GM21447 (cell line): ENCODE measurements around the gene CTCFL.
"Not testable (repeated sequence)": the region's sequence is repeated elsewhere in the genome, so short reads cannot be mapped to it uniquely, and the experiment has no call there.

Experiments used
- ATAC-seq: cut with Tn5 transposase; IDR thresholded peaks from one replicate; pipeline ENCODE4 v1.9.1; 2021; ENCODE audit not compliant: unreplicated experiment

CTCFL gene

DNA sequence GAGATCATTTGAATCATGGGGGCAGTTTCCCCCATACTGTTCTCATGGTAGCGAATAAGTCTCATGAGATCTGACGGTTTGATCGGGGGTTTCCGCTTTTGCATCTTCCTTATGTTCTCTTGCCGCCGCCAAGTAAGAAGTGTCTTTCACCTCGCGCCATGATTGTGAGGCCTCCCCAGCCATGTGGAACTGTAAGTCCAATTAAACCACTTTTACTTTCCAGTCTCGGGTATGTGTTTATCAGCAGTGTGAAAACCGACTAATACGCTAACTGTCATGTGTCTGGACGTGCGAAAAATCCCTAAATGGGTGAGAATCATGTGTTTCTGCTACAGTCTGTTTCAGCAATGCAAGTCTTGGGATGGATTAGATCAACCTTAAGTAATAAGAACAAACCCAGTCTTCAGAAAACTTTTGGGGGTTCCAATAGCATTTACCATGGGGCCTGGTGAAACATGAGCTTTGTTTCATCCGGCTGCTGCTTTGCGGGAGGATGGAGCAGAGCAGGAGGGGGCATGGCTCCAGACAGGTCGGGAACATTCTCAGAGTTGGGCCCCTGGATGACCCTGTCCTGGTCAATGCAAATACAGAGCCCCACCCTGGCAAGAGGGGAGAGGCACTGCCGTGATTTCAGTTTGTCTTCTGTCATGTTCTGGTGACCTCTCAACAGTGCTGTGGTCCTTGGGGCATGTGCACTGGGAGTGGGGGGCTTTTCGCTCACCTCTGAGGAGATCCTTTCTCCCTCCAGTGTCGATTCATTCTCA, 41.5 kb downstream of the CTCFL start:
- ATAC-seq = no peak

GRCh38 chr20:57482796-57483195, 42.1 kb downstream of the CTCFL start:
- ATAC-seq = no peak

- ATAC-seq = no peak
Observed at GRCh38 chr20:57482148-57482547, 42.8 kb downstream of the CTCFL start.

DNA sequence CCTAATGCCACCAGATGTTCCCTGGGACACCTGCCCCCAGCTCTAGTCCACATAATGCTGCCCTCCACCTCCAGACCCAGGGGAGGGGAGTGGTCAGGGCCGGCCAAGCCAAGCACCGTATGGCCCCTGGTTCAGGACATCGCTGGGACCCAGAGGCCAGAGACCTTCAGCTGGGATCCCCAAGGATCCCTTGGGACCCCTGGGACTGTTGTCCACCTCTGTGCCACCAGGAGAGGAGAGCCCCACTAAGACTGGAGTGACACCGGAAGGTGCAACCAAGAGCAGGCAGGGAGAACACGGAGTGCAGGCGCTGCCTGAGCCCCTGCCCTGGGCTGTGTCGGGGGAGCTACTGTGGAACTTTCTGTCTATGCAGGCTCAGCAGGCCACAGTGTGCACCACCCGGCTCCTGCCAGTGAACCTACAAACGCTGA, 43.6 kb downstream of the CTCFL start:
- ATAC-seq = peak; percentile 23

DNA sequence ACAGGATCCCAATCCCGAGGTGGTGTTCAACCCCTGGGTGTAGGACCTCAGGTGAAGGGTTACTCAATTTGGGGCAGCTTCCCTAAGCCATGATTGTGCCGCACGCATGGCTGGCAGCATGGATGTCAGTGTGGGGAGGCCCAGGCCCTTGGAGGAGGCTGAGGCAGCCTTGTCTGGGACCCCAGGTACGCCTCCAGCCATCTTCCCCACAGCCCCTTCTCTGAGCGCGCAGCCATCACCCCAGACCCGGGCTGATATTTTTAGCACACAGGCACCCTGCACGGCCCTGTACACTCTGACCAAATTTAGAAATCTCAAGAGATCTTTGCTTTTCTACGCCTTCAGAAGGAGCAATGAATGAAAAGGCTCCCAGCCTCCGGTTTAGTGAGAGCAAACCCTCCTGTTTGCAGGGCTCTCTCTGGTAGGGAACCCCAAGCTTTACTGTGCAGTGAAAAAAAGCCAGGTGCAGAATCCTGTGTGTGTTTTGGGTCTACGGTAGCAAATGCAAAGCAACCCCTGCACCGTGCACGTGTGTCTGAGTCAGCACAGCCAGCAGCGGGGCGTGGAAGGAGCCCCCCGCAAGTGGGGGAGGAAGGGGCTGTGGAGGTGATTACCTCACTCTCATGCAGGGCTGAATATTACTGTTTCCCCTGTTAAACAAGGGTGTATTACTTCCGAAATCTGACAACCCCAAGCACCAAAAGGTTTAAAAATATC, 44.3 kb downstream of the CTCFL start:
- peak; percentile 64 for ATAC-seq

DNA sequence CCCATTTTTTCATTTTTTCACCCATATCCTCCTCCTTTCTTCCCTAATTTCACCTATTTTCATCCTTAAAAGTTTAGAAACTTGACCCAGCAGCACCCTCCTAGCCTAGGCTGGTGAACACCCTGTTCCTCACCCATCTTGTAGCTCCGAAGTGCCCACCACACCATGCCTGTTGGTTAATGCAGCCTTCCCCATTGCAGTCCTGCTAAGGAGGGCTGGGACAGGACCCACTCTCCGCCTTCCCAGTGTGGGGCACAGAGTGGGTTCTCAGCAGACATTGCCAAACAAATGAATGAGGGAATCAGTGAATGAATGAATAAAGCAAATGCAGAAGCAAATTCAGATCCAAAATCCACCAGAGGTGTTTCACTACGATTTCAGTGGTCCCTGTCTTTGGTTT, 45.7 kb downstream of the CTCFL start:
- ATAC-seq = no peak

DNA sequence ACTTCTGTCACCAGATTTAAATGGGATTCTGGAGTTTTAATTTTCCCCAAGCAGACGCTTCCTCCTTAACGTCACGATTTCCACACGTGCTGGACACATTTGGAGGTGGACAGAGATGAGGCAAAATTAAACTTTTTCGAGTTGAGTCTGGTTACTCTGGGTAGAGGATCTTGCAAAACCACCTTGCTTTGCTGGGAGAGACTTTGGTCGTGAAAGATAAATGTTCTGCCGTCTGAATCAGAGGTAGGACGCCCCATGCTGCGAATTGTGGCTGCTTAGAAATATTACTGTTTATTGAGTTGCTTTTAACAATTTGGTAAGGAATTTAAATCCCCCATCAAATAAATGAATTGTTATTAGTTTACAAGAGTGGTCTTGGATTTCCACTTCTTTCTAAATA, 46.8 kb downstream of the CTCFL start:
- ATAC-seq = no peak

GRCh38 chr20:57476641-57477461, 48.1 kb downstream of the CTCFL start:
- ATAC-seq = no peak

GRCh38 chr20:57476084-57476526, 48.8 kb downstream of the CTCFL start:
- ATAC-seq = peak; percentile 38

DNA sequence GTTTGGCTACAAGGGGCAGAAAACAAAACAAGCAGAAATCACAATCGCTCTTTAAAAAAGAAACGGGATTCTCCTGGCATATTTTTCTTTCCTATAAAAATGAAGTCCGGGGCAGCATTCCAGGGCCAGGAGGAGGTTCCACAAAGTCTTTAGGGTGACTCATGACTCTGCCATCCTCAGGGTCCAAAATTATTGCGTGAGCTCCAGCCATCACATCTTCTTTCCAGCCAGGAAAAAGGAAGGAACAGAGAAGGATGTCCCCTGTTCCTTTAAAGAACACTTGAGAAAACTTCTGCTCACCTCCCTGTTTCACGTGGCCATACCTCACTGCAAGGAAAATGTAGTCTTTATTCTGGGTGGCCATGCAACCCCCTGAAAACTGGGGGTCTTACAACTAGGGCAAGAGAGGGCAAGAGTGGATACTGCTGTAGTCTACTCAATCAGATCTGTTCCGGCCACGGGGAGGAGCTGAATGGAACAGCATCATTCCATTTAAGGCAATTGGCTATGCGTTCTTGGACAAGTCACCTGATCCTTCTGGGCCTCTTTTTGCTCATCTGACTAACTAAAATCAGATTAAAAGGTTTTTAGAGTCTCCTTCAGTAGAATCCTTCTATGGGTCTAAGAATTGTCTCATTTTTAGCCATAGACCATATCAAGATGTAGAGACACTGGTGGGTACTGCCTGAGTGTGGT, 49.4 kb downstream of the CTCFL start:
- ATAC-seq = peak; percentile 1

GRCh38 chr20:57474816-57475215, 50.1 kb downstream of the CTCFL start:
- no peak for ATAC-seq

DNA sequence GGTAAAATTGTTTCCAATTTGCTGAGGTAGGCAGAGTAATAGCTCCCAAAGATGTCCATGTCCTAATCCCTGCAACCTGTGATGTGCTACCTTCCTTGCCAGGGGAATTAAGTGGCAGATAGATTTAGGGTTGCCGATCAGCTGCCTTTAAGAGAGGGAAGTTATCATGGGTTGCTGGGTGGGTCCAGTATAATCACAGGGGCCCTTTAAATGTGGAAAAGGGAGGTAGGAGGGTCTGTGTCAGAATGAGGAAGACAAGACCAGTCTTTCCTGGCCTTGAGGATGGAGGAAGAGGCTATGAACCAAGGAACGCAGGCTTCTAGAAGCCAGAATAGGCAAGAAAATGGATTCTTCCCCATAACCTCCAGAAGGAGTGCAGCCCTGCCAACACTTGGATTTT, 50.7 kb downstream of the CTCFL start:
- no peak for ATAC-seq

DNA sequence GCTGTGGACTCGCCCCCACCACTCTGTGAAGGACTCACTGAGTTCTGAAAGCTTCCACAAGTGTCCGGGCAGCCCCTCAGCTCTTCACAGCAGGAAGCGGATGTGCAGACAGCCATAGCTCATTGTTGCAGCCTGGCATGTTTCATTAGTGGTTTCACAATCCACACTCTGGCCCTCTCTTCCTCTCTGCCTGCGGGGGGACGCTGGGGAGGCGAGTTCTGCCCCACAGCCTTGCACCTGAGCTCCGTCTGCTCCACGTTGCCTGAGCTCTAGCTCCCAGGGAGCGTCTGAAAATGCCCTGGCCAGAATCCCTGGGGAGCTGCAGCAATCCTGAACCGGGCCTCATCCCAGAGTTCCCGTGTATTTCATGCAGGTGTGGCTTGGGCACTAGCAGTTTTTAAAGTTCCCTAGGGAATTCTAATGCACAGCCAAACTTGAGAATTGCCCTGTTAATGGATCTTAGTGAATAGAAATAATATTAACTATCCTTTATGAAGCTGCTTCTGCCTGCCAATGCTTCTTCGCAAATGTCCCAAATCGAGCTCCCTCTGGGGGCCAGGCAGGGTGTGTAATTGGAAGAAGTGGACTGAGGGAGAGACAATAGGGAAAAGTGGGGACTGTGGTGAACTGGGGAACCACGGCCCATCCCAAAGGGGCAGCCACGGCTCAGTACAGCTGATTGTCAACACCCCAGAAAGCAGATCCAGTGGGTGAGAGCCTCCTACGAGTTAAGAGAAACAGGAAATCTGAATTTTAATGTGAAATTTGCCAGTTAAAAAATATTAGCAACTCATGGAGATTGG, 51.5 kb downstream of the CTCFL start:
- peak; percentile 64 for ATAC-seq

GRCh38 chr20:57472474-57472873, 52.5 kb downstream of the CTCFL start:
- ATAC-seq = not testable (repeated sequence)

DNA sequence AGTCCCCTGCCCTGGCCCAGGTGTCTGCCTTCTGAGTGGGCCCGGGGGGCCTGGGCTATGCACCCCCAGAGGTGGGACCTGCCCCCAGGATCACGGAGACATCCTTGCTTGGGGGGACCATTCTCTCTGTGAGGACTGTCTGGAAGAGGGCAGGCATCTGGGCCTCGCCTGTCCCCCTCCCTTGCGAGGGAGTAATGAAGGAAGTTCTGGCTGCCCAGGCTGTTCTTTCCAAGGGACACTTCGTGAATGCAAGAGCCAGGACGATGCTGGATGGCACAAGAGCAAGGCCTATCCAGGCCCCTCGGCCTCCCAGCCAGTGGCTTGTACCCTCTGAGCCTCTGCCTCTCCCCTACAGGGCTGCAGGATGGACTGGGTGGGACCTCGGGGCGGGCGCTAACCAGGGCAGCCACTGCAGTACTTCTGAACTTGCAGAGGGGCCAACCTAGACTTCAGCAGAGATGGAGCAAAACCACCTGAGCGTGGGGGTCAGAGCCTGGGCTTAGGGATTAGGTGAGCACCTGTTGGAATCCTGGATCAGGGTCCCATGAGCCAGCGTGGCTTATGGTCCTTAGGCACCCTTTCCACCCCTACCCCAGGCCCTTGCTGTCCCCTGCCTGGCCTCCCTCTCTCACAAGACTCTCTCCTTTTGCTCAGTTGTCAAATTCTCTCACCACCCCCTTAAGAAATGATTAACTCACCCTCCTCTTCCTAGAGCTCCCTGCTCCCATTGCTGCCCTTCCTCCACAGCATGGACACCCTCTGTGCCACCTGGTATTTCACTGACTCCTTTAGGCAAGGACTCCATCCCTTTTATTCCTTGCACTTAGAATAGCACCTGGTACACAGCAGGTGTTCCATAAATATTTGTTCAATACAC, 53.2 kb downstream of the CTCFL start:
- no peak for ATAC-seq

DNA sequence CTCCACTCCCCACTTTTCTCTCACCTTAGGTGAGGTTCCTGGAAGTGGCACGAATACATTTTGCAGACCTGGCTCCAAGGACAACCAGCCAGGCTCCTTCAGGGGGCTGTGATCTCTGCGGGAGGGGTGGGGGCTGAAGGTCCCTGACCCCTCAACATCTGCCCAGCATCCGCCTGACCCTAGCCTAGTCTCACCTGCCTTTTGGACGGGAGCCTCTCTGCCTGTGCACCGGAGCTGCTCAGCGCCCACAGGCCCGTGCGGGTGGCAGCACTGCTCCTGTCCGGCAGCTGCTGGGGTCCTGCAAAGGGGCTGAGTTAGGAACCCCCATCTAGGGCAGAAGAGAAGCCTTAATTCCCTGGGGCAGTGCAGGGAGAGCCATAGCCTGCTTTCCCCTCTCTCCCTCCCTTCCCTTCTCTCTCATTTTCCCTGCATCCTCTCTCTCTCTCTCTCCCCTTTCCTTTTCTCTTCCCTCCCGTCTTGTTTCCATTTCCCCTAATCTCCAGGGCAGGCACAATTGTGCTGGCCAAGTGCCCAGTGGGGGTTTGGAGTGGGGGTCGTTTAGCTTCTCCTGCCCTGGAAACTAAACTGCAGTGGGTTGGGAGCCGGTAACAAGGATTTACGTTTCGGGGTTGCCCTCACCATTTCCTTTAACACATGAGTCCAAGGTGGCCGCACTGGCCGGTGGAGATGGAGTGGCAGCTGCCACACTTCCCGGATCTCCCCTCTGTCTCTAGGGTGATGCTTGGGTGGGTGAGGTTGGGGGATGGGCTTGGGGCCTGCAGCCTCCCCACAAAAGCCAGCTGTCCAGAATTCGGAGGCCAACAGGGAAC, 54.1 kb downstream of the CTCFL start:
- ATAC-seq = no peak

DNA sequence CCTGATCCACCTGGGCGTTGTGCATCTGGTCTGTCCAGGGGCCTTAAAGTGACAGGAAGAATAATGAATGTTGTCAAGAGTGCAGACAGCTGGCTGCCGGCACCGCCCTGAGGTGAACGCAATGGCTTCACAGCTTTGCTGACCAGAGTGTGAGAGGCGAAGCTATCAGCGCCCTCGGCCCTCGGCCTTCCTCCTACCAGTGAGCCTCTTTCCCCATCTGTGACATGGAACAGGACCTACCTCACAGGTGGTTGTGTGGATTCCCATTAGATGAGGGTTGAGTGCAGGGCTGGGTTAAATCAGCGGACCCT, 54.8 kb downstream of the CTCFL start:
- ATAC-seq = no peak

- ATAC-seq = no peak
Observed at GRCh38 chr20:57469418-57470211, 55.3 kb downstream of the CTCFL start.
